ENCODE measurements around the gene CINP. TPM values are rescaled to one million over a fixed set of nuclear protein-coding genes. Genes with fewer than 3 reads are reported as not detected.
A peak's percentile ranks its signal among the peaks of the same experiment; 100 is the strongest.

Gene CINP
- 10 to 100 TPM; 57.7 to 63.9 (median 58.4) TPM for total RNA-seq

GRCh38 chr14:102362545-102363181 lies at the start of gene CINP, which contains the start of gene TECPR2:
Gene CINP (minus strand): TSS chr14:102362890. CDS start chr14:102362851, 39 bp downstream.
Gene TECPR2 (plus strand): TSS chr14:102362941. CDS start chr14:102376722, 13,781 bp downstream.
- H3K36me3 Mint-ChIP-seq (ENCODE audit: insufficient read depth), result peaks cover 7% of the 10 kb centered on the region
- no peaks in the 10 kb centered on the region for H3K9me3 Mint-ChIP-seq
- peaks cover 32% of the 10 kb centered on the region for H3K4me1 Mint-ChIP-seq (ENCODE audit: low read depth)
- peak; percentile 96 for DNase-seq
- no peaks in the 10 kb centered on the region for H3K27me3 Mint-ChIP-seq (ENCODE audit: low read depth)
- peak; percentile 81 to 85 for ATAC-seq
- H3K4me3 Mint-ChIP-seq, result peak within 1 kb of the TSS; percentile 95

- H3K9me3 Mint-ChIP-seq, result peaks cover 6% of the 10 kb centered on the region
- peaks cover 5% of the 10 kb centered on the region for H3K4me1 Mint-ChIP-seq (ENCODE audit: low read depth)
- peaks cover 14% of the 10 kb centered on the region for H3K36me3 Mint-ChIP-seq (ENCODE audit: insufficient read depth)
- no peak for DNase-seq
- H3K4me3 Mint-ChIP-seq, result no peak overlapping the region
- no peaks in the 10 kb centered on the region for H3K27me3 Mint-ChIP-seq (ENCODE audit: low read depth)
- no peak for ATAC-seq
These were observed 46.0 kb upstream of the CINP start for GRCh38 chr14:102408724-102409123.

GRCh38 chr14:102407258-102407657 lies 44.6 kb upstream of the CINP start:
- Mint-ChIP-seq H3K4me1 (ENCODE audit: low read depth) (peaks cover 5% of the 10 kb centered on the region), H3K27me3 (ENCODE audit: low read depth) (no peaks in the 10 kb centered on the region), H3K9me3 (peaks cover 20% of the 10 kb centered on the region), H3K36me3 (ENCODE audit: insufficient read depth) (peaks cover 24% of the 10 kb centered on the region), H3K4me3 (no peak overlapping the region)
- DNase-seq, result no peak
- ATAC-seq, result no peak

GRCh38 chr14:102403028-102403427 lies 40.3 kb upstream of the CINP start:
- Mint-ChIP-seq H3K27me3 (ENCODE audit: low read depth) (no peaks in the 10 kb centered on the region), H3K4me3 (no peak overlapping the region), H3K9me3 (peaks cover 30% of the 10 kb centered on the region), H3K36me3 (ENCODE audit: insufficient read depth) (peaks cover 18% of the 10 kb centered on the region), H3K4me1 (ENCODE audit: low read depth) (no peaks in the 10 kb centered on the region)
- no peak for DNase-seq
- ATAC-seq, result no peak

- ATAC-seq (no peak), DNase-seq (no peak)
- Mint-ChIP-seq H3K9me3 (peaks cover 9% of the 10 kb centered on the region), H3K36me3 (ENCODE audit: insufficient read depth) (peaks cover 15% of the 10 kb centered on the region), H3K27me3 (ENCODE audit: low read depth) (no peaks in the 10 kb centered on the region), H3K4me1 (ENCODE audit: low read depth) (peaks cover 7% of the 10 kb centered on the region), H3K4me3 (no peak overlapping the region)
These were observed 33.8 kb upstream of the CINP start for GRCh38 chr14:102396521-102396920.

GRCh38 chr14:102394717-102395375 lies 32.2 kb upstream of the CINP start:
- Mint-ChIP-seq H3K36me3 (ENCODE audit: insufficient read depth) (peaks cover 17% of the 10 kb centered on the region), H3K4me1 (ENCODE audit: low read depth) (peaks cover 7% of the 10 kb centered on the region), H3K9me3 (peaks cover 9% of the 10 kb centered on the region), H3K27me3 (ENCODE audit: low read depth) (no peaks in the 10 kb centered on the region), H3K4me3 (peak overlapping the region; percentile 39)
- peak; percentile 59 to 66 for ATAC-seq
- DNase-seq, result no peak

- Mint-ChIP-seq H3K4me1 (ENCODE audit: low read depth) (peaks cover 7% of the 10 kb centered on the region), H3K4me3 (no peak overlapping the region), H3K9me3 (peaks cover 4% of the 10 kb centered on the region), H3K27me3 (ENCODE audit: low read depth) (no peaks in the 10 kb centered on the region), H3K36me3 (ENCODE audit: insufficient read depth) (peaks cover 13% of the 10 kb centered on the region)
- ATAC-seq, result no peak
- no peak for DNase-seq
These were observed 29.8 kb upstream of the CINP start for GRCh38 chr14:102392506-102392905.

GRCh38 chr14:102390064-102390855 lies 27.6 kb upstream of the CINP start:
- ATAC-seq (no peak), DNase-seq (no peak)
- peaks cover 4% of the 10 kb centered on the region for H3K9me3 Mint-ChIP-seq
- no peak overlapping the region for H3K4me3 Mint-ChIP-seq
- no peaks in the 10 kb centered on the region for H3K27me3 Mint-ChIP-seq (ENCODE audit: low read depth)
- peaks cover 10% of the 10 kb centered on the region for H3K36me3 Mint-ChIP-seq (ENCODE audit: insufficient read depth)
- H3K4me1 Mint-ChIP-seq (ENCODE audit: low read depth), result peaks cover 7% of the 10 kb centered on the region

- Mint-ChIP-seq H3K4me3 (no peak overlapping the region), H3K4me1 (ENCODE audit: low read depth) (peaks cover 2% of the 10 kb centered on the region), H3K27me3 (ENCODE audit: low read depth) (no peaks in the 10 kb centered on the region), H3K36me3 (ENCODE audit: insufficient read depth) (peaks cover 10% of the 10 kb centered on the region), H3K9me3 (peaks cover 4% of the 10 kb centered on the region)
- DNase-seq, result no peak
- no peak for ATAC-seq
These were observed 26.6 kb upstream of the CINP start for GRCh38 chr14:102389246-102389645.

GRCh38 chr14:102387086-102387485 lies 24.4 kb upstream of the CINP start:
- Mint-ChIP-seq H3K36me3 (ENCODE audit: insufficient read depth) (peaks cover 9% of the 10 kb centered on the region), H3K4me3 (no peak overlapping the region), H3K9me3 (peaks cover under 1% of the 10 kb centered on the region), H3K27me3 (ENCODE audit: low read depth) (no peaks in the 10 kb centered on the region), H3K4me1 (ENCODE audit: low read depth) (no peaks in the 10 kb centered on the region)
- DNase-seq (no peak), ATAC-seq (no peak)

- ATAC-seq, result no peak
- no peak for DNase-seq
- no peak overlapping the region for H3K4me3 Mint-ChIP-seq
- peaks cover 5% of the 10 kb centered on the region for H3K4me1 Mint-ChIP-seq (ENCODE audit: low read depth)
- H3K27me3 Mint-ChIP-seq (ENCODE audit: low read depth), result no peaks in the 10 kb centered on the region
- H3K9me3 Mint-ChIP-seq, result no peaks in the 10 kb centered on the region
- H3K36me3 Mint-ChIP-seq (ENCODE audit: insufficient read depth), result peaks cover 27% of the 10 kb centered on the region
These were observed 16.1 kb upstream of the CINP start for GRCh38 chr14:102378830-102379229.

- Mint-ChIP-seq H3K4me3 (no peak overlapping the region), H3K27me3 (ENCODE audit: low read depth) (no peaks in the 10 kb centered on the region), H3K9me3 (no peaks in the 10 kb centered on the region), H3K4me1 (ENCODE audit: low read depth) (peaks cover 11% of the 10 kb centered on the region), H3K36me3 (ENCODE audit: insufficient read depth) (peaks cover 27% of the 10 kb centered on the region)
- DNase-seq (no peak), ATAC-seq (no peak)
These were observed 15.0 kb upstream of the CINP start for GRCh38 chr14:102377696-102378095.

GRCh38 chr14:102375119-102375518 lies 12.4 kb upstream of the CINP start:
- ATAC-seq (peak; percentile 80 to 93), DNase-seq (no peak)
- no peaks in the 10 kb centered on the region for H3K27me3 Mint-ChIP-seq (ENCODE audit: low read depth)
- no peak overlapping the region for H3K4me3 Mint-ChIP-seq
- no peaks in the 10 kb centered on the region for H3K9me3 Mint-ChIP-seq
- peaks cover 13% of the 10 kb centered on the region for H3K4me1 Mint-ChIP-seq (ENCODE audit: low read depth)
- H3K36me3 Mint-ChIP-seq (ENCODE audit: insufficient read depth), result peaks cover 25% of the 10 kb centered on the region

GRCh38 chr14:102374264-102374663 lies 11.6 kb upstream of the CINP start:
- ATAC-seq (no peak), DNase-seq (no peak)
- Mint-ChIP-seq H3K36me3 (ENCODE audit: insufficient read depth) (peaks cover 23% of the 10 kb centered on the region), H3K27me3 (ENCODE audit: low read depth) (no peaks in the 10 kb centered on the region), H3K4me1 (ENCODE audit: low read depth) (peaks cover 13% of the 10 kb centered on the region), H3K4me3 (no peak overlapping the region), H3K9me3 (no peaks in the 10 kb centered on the region)
